Glutamatergic neuron (in vitro differentiated cells): ENCODE results near the gene LRRC8D. TPM values are rescaled to one million over a fixed set of nuclear protein-coding genes. Genes with fewer than 3 reads are reported as not detected.

ENCODE experiments used
- DNase-seq: peaks from one replicate; pipeline ENCODE4 v3.0.0; 2022
- H3K27ac Mint-ChIP-seq: one replicate; pipeline ENCODE4 v1.8.0; 2020; ENCODE audit warnings: mild to moderate bottlenecking, mixed read lengths, inconsistent platforms; ENCODE audit not compliant: unreplicated experiment
- H3K27me3 Mint-ChIP-seq: one replicate; pipeline ENCODE4 v1.8.0; 2020; ENCODE audit warnings: mild to moderate bottlenecking, moderate library complexity, mixed read lengths, inconsistent platforms; ENCODE audit not compliant: unreplicated experiment
- H3K36me3 Mint-ChIP-seq: one replicate; pipeline ENCODE4 v1.8.0; 2020; ENCODE audit warnings: mild to moderate bottlenecking, mixed read lengths, inconsistent platforms; ENCODE audit not compliant: unreplicated experiment
- H3K4me1 Mint-ChIP-seq: one replicate; pipeline ENCODE4 v1.8.0; 2020; ENCODE audit warnings: mild to moderate bottlenecking, low read depth, mixed read lengths, inconsistent platforms; ENCODE audit not compliant: unreplicated experiment
- H3K4me3 Mint-ChIP-seq: one replicate; pipeline ENCODE4 v1.8.0; 2020; ENCODE audit warnings: mild to moderate bottlenecking, mixed read lengths, inconsistent platforms; ENCODE audit not compliant: unreplicated experiment
- H3K9me3 Mint-ChIP-seq: one replicate; pipeline ENCODE4 v1.8.0; 2020; ENCODE audit warnings: mild to moderate bottlenecking, moderate library complexity, mixed read lengths, inconsistent platforms; ENCODE audit not compliant: unreplicated experiment
- CTCF ChIP-seq: fragments of 200-600 bp; sonication (generic); IDR thresholded peaks from one replicate; pipeline ENCODE4 v1.5.0; 2021; ENCODE audit not compliant: partially characterized antibody, unreplicated experiment
- total RNA-seq: library from RNA; stranded (reverse); fragmentation: NEBNext Ultra II Directional; extraction: Animal tissue kit (Norgen Biotek cat#: 25700); gene quantifications from one replicate; pipeline ENCODE4 v1.2.1, GENCODE V29; 2021; ENCODE audit not compliant: unreplicated experiment

LRRC8D gene
- total RNA-seq, 1 donor from 2014 or later: 54.9 TPM

- Mint-ChIP-seq H3K9me3 (no peaks in the 10 kb centered on the region), H3K27ac (no peak overlapping the region), H3K27me3 (peaks cover 6% of the 10 kb centered on the region), H3K4me1 (peaks cover 16% of the 10 kb centered on the region), H3K4me3 (no peak overlapping the region), H3K36me3 (no peaks in the 10 kb centered on the region)
- no peak for TF ChIP-seq CTCF
- DNase-seq: no peak
Observed at GRCh38 chr1:89898150-89898549, 77.3 kb downstream of the LRRC8D start.

- Mint-ChIP-seq H3K27ac (no peak overlapping the region), H3K4me3 (no peak overlapping the region), H3K36me3 (no peaks in the 10 kb centered on the region), H3K4me1 (peaks cover 13% of the 10 kb centered on the region), H3K9me3 (no peaks in the 10 kb centered on the region), H3K27me3 (peaks cover 6% of the 10 kb centered on the region)
- DNase-seq: no peak
- TF ChIP-seq CTCF: no peak
Observed at GRCh38 chr1:89898695-89899470, 78.1 kb downstream of the LRRC8D start.

- H3K4me3 Mint-ChIP-seq: no peak overlapping the region
- H3K9me3 Mint-ChIP-seq: no peaks in the 10 kb centered on the region
- peaks cover 6% of the 10 kb centered on the region for H3K27me3 Mint-ChIP-seq
- H3K4me1 Mint-ChIP-seq: peaks cover 10% of the 10 kb centered on the region
- DNase-seq: no peak
- H3K36me3 Mint-ChIP-seq: no peaks in the 10 kb centered on the region
- TF ChIP-seq CTCF: no peak
- no peak overlapping the region for H3K27ac Mint-ChIP-seq
Observed at GRCh38 chr1:89900323-89900722, 79.5 kb downstream of the LRRC8D start.

GRCh38 chr1:89900791-89901708, 80.2 kb downstream of the LRRC8D start:
- H3K4me1 Mint-ChIP-seq: peaks cover 12% of the 10 kb centered on the region
- H3K9me3 Mint-ChIP-seq: no peaks in the 10 kb centered on the region
- no peaks in the 10 kb centered on the region for H3K36me3 Mint-ChIP-seq
- no peak overlapping the region for H3K4me3 Mint-ChIP-seq
- TF ChIP-seq CTCF: no peak
- no peak for DNase-seq
- peaks cover 4% of the 10 kb centered on the region for H3K27me3 Mint-ChIP-seq
- H3K27ac Mint-ChIP-seq: no peak overlapping the region
